A549 (cell line): ENCODE results near the gene CBLC. TPM values are rescaled to one million over a fixed set of nuclear protein-coding genes. Genes with fewer than 3 reads are reported as not detected.

Experiments
- ATAC-seq, 2 experiments: fragments of 200-7000 bp in 1 of 2; fragments of >200 bp in 1 of 2; cut with Nextera tagmentation in 1 of 2; cut with Tn5 transposase in 1 of 2; 3 replicates each; pipeline versions ENCODE4 v1.8.0 to v1.9.1; 2018 to 2020; ENCODE audit warnings: mild to moderate bottlenecking in 1 of 2, moderate library complexity in 1 of 2
- CTCF ChIA-PET: fragments of 300-600 bp; sonication (Branson Sonifier 250); formaldehyde crosslinking; extraction: SDS; loops from one replicate; lab custom pipeline; 2021; ENCODE audit warnings: antibody characterized with exemption, inconsistent platforms; lab: Yijun Ruan, JAX
- POLR2A ChIA-PET: fragments of 350-600 bp; formaldehyde crosslinking; extraction: SDS; loops from one replicate; lab custom pipeline; 2021; ENCODE audit warnings: antibody characterized with exemption, inconsistent platforms; lab: Yijun Ruan, JAX
- DNase-seq, 2 experiments: peaks; one replicate each; pipeline versions ENCODE4 v3.0.0 to v3.0.0-alpha.2; 2011 to 2016; ENCODE audit warnings: low read depth in 1 of 2, low spot score in 1 of 2
- FAIRE-seq: peaks from 2 replicates; lab custom pipeline; 2011; peaks lifted over from hg19 to GRCh38; lab: Jason Lieb, UNC
- H3K27ac ChIP-seq, 2 experiments: fragments of >200 bp; sonication (Bioruptor Twin); formaldehyde crosslinking; 3 replicates each; pipeline ENCODE4 v1.5.1; 2016 to 2017
- H3K4me1 ChIP-seq: fragments of >200 bp; sonication (Bioruptor Twin); formaldehyde crosslinking; 3 replicates; pipeline ENCODE4 v1.6.1; 2016
- H3K4me2 ChIP-seq: fragments of >200 bp; sonication (Bioruptor Twin); formaldehyde crosslinking; 3 replicates; pipeline ENCODE4 v1.6.1; 2016
- H3K4me3 ChIP-seq: fragments of >200 bp; sonication (Bioruptor Twin); formaldehyde crosslinking; 3 replicates; pipeline ENCODE4 v1.5.1; 2016
- H3K9me3 ChIP-seq: fragments of >200 bp; sonication (Bioruptor Twin); formaldehyde crosslinking; 3 replicates; pipeline ENCODE4 v1.6.1; 2016
- BHLHE40 ChIP-seq: IDR thresholded peaks from 2 replicates; pipeline ENCODE4 v1.6.1; 2012; ENCODE audit warnings: low read depth, low read length, inconsistent platforms
- CBX2 ChIP-seq: fragments of 200-600 bp; sonication (generic); IDR thresholded peaks from 2 replicates; pipeline ENCODE4 v1.6.1; 2016; ENCODE audit warnings: low read depth, mild to moderate bottlenecking, borderline replicate concordance
- CEBPB ChIP-seq, 2 experiments: fragments of >200 bp in 1 of 2; sonication (Bioruptor Twin) in 1 of 2; formaldehyde crosslinking in 1 of 2; IDR thresholded peaks; 2 replicates each; pipeline ENCODE4 v1.6.1; 2012 to 2016
- CHD2 ChIP-seq: fragments of 150-350 bp; IDR thresholded peaks from 2 replicates; pipeline ENCODE4 v1.6.1; 2014; ENCODE audit warnings: low read length; ENCODE audit not compliant: partially characterized antibody
- CHD4 ChIP-seq: fragments of 200-600 bp; sonication (generic); IDR thresholded peaks from 2 replicates; pipeline ENCODE4 v1.6.1; 2016; ENCODE audit warnings: antibody characterized with exemption, mild to moderate bottlenecking, borderline replicate concordance
- EHMT2 ChIP-seq: fragments of 200-600 bp; sonication (generic); IDR thresholded peaks from 2 replicates; pipeline ENCODE4 v1.6.1; 2016; ENCODE audit warnings: antibody characterized with exemption, low read depth, mild to moderate bottlenecking, moderate library complexity
- EP300 ChIP-seq, 2 experiments: fragments of >200 bp; sonication (Bioruptor Twin); formaldehyde crosslinking; IDR thresholded peaks; 2 replicates in 1 of 2; 3 replicates in 1 of 2; pipeline ENCODE4 v1.6.1; 2016 to 2017
- ESRRA ChIP-seq: fragments of 150-350 bp; IDR thresholded peaks from 2 replicates; pipeline ENCODE4 v1.6.1; 2014; ENCODE audit warnings: mild to moderate bottlenecking, low read length, borderline replicate concordance
- FOSB ChIP-seq: fragments of 250-450 bp; sonication (Bioruptor Pico); IDR thresholded peaks from 2 replicates; pipeline ENCODE4 v1.5.0; 2020; ENCODE audit warnings: mild to moderate bottlenecking, moderate library complexity
- FOXS1 ChIP-seq: fragments of 250-450 bp; sonication (Bioruptor Pico); IDR thresholded peaks from 2 replicates; pipeline ENCODE4 v1.5.0; 2020; ENCODE audit warnings: mild to moderate bottlenecking, moderate library complexity
- GATA3 ChIP-seq: IDR thresholded peaks from 2 replicates; pipeline ENCODE4 v1.6.1; 2012; ENCODE audit warnings: borderline replicate concordance
- HDAC2 ChIP-seq: fragments of 200-600 bp; sonication (generic); IDR thresholded peaks from 2 replicates; pipeline ENCODE4 v1.6.1; 2016
- HES2 ChIP-seq: fragments of >200 bp; sonication (Bioruptor Twin); formaldehyde crosslinking; IDR thresholded peaks from 2 replicates; pipeline ENCODE4 v1.6.1; 2016
- HOXB13 ChIP-seq: fragments of 250-450 bp; sonication (Bioruptor Pico); IDR thresholded peaks from 2 replicates; pipeline ENCODE4 v1.5.0; 2020; ENCODE audit warnings: low read depth, mild to moderate bottlenecking, moderate library complexity
- HOXB5 ChIP-seq: fragments of 250-450 bp; sonication (Bioruptor Pico); IDR thresholded peaks from 2 replicates; pipeline ENCODE4 v1.5.0; 2020; ENCODE audit warnings: mild to moderate bottlenecking, moderate library complexity
- JUN ChIP-seq, 2 experiments: fragments of >200 bp; sonication (Bioruptor Twin); formaldehyde crosslinking; IDR thresholded peaks; 2 replicates in 1 of 2; 3 replicates in 1 of 2; pipeline ENCODE4 v1.6.1; 2016 to 2017
- KDM1A ChIP-seq: fragments of 200-600 bp; sonication (generic); IDR thresholded peaks from 2 replicates; pipeline ENCODE4 v1.6.1; 2016; ENCODE audit warnings: low read depth, mild to moderate bottlenecking
- MAFK ChIP-seq: fragments of 450-650 bp; IDR thresholded peaks from 2 replicates; pipeline ENCODE4 v1.6.1; 2014; ENCODE audit not compliant: partially characterized antibody
- MAZ ChIP-seq: fragments of 150-350 bp; IDR thresholded peaks from 2 replicates; pipeline ENCODE4 v1.6.1; 2014; ENCODE audit warnings: antibody characterized with exemption, low read depth, low read length, borderline replicate concordance
- MYC ChIP-seq: IDR thresholded peaks from 2 replicates; pipeline ENCODE4 v1.6.1; 2012; ENCODE audit warnings: mild to moderate bottlenecking, inconsistent platforms, low read length, improper control_type of control experiment, borderline replicate concordance
- NFE2L2 ChIP-seq: fragments of 150-350 bp; conservative IDR thresholded peaks from 2 replicates; pipeline ENCODE4 v1.6.1; 2014; ENCODE audit warnings: low read length
- PHF8 ChIP-seq: fragments of 200-600 bp; sonication (generic); IDR thresholded peaks from 2 replicates; pipeline ENCODE4 v1.6.1; 2016; ENCODE audit warnings: low read depth, mild to moderate bottlenecking, antibody characterized with exemption, moderate library complexity, borderline replicate concordance
- POLR2AphosphoS2 ChIP-seq: conservative IDR thresholded peaks from 2 replicates; pipeline ENCODE4 v1.6.1; 2012; ENCODE audit warnings: low read length, improper control_type of control experiment, inconsistent platforms
- RAD21 ChIP-seq, 2 experiments: fragments of >200 bp in 1 of 2; sonication (Bioruptor Twin) in 1 of 2; formaldehyde crosslinking in 1 of 2; IDR thresholded peaks in 1 of 2; conservative IDR thresholded peaks in 1 of 2; 2 replicates in 1 of 2; 3 replicates in 1 of 2; pipeline ENCODE4 v1.6.1; 2012 to 2018; ENCODE audit warnings: inconsistent platforms in 1 of 2
- REST ChIP-seq: fragments of 200-600 bp; sonication (generic); IDR thresholded peaks from 2 replicates; pipeline ENCODE4 v1.6.1; 2016; ENCODE audit warnings: antibody characterized with exemption, mild to moderate bottlenecking, moderate library complexity
- RNF2 ChIP-seq: fragments of 200-600 bp; sonication (generic); IDR thresholded peaks from 2 replicates; pipeline ENCODE4 v1.6.1; 2016; ENCODE audit warnings: low read depth, mild to moderate bottlenecking, antibody characterized with exemption, moderate library complexity, borderline replicate concordance
- SMC3 ChIP-seq: fragments of >200 bp; sonication (Bioruptor Twin); formaldehyde crosslinking; IDR thresholded peaks from 3 replicates; pipeline ENCODE4 v1.6.1; 2018; ENCODE audit warnings: inconsistent platforms
- SREBF2 ChIP-seq: fragments of 450-650 bp; IDR thresholded peaks from 2 replicates; pipeline ENCODE4 v1.6.1; 2014; ENCODE audit warnings: mild to moderate bottlenecking, moderate library complexity
- USF2 ChIP-seq: fragments of 450-650 bp; IDR thresholded peaks from 2 replicates; pipeline ENCODE4 v1.6.1; 2014; ENCODE audit warnings: antibody characterized with exemption
- ZFP36 ChIP-seq: fragments of 450-650 bp; IDR thresholded peaks from 2 replicates; pipeline ENCODE4 v1.6.1; 2014; ENCODE audit warnings: borderline replicate concordance; ENCODE audit not compliant: partially characterized antibody
- ZNF302 ChIP-seq: fragments of 250-450 bp; sonication (Bioruptor Pico); IDR thresholded peaks from 2 replicates; pipeline ENCODE4 v1.9.0; 2021; ENCODE audit warnings: inconsistent platforms, mild to moderate bottlenecking, moderate library complexity
- ZSCAN20 ChIP-seq: fragments of 250-450 bp; sonication (Bioruptor Pico); IDR thresholded peaks from 2 replicates; pipeline ENCODE4 v1.8.0; 2022; ENCODE audit warnings: mild to moderate bottlenecking, moderate library complexity
- WGBS: methylation state at CpG from one replicate; pipeline ENCODE4 v1.1.6; 2017; ENCODE audit errors: missing lambda C conversion rate; 5-methylcytosine and 5-hydroxymethylcytosine counted together
- polyA plus RNA-seq, 4 experiments: library from polyadenylated mRNA; depleted of rRNA in 3 of 4; stranded (reverse); fragments of >200 nt; fragmentation: RNase III in 1 of 4; extraction: RNeasy Plus Mini Kit Qiagen cat#74134 plus additional on column Dnase treatment in 1 of 4; gene quantifications; 2 replicates in 3 of 4; 3 replicates in 1 of 4; pipeline ENCODE4 v1.2.3, GENCODE V29; 2011 to 2017
- TF ChIP-seq, protein P1 (sequence below): IDR thresholded peaks from 2 replicates; pipeline ENCODE4 v1.6.1; 2012
- TF ChIP-seq, protein P2 (sequence below): IDR thresholded peaks from 2 replicates; pipeline ENCODE4 v1.6.1; 2012

CBLC gene
- polyA plus RNA-seq, 2 of the 4 experiments (the other 2 are of a cell fraction) = not detected

DNA sequence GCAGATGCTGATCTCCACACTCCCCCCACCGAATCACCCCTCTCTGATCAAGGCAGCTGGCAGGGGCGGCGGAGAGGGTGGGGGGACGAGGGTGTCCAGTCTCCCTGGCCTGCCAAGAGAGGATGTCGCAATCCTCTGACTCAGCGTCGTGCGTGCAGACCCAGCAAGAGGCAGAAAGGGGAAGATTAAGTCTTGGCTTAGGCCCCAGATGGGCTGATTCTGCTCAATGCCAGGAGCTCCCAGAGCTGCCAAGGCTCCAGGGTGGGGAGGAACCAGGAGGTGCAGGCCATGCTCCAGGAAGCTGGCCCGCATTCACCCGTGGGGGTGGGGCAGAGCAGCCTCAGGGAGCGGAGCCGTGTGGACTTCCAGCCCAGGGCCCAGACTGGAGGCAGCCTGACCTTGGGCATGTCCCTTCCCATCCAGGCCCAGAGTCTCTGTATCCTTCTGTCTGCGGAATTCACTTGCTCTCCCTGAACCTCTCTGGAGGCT lies 35.8 kb upstream of the CBLC start:
- H3K9me3 ChIP-seq = no peaks in the 10 kb centered on the region
- DNase-seq (peak; percentile 97 to 100), FAIRE-seq (peak; percentile 100), ATAC-seq (peak; percentile 62 to 73)
- under 1% methylated on average over 9 of the region's 13 CpGs for WGBS
- H3K4me2 ChIP-seq = peak overlapping the region; percentile 89
- H3K27ac ChIP-seq = peak overlapping the region; percentile 92 to 99
- ChIA-PET CTCF (interaction anchor here (0.6 to 42.5 kb wide), 8 partner anchors 15 to 153 kb away, joined by 3 to 1899 read pairs (median 5); partner anchors contain the start of genes BCL3, CBLC and NECTIN2), POLR2A (interaction anchor here (0.5 to 4.0 kb wide), 17 partner anchors 9 to 368 kb away, joined by 3 to 53 read pairs (median 6); no protein-coding TSS in a partner anchor)
- H3K4me3 ChIP-seq = no peak overlapping the region
- peaks cover 93% of the 10 kb centered on the region for H3K4me1 ChIP-seq
- TF ChIP-seq, protein P1, sequence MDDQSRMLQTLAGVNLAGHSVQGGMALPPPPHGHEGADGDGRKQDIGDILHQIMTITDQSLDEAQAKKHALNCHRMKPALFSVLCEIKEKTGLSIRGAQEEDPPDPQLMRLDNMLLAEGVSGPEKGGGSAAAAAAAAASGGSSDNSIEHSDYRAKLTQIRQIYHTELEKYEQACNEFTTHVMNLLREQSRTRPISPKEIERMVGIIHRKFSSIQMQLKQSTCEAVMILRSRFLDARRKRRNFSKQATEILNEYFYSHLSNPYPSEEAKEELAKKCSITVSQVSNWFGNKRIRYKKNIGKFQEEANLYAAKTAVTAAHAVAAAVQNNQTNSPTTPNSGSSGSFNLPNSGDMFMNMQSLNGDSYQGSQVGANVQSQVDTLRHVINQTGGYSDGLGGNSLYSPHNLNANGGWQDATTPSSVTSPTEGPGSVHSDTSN = peak; percentile 93
- TF ChIP-seq ZSCAN20 (peak; percentile 82; the same call in 1 of the 2 replicates), CEBPB (IDR thresholded peaks at IDR 0.05) (peak; percentile 98 to 100), FOXS1 (CRISPR knock-in tag) (peak; percentile 89), CHD4 (no peak), RAD21 (conservative IDR thresholded peaks at IDR 0.05 in 1 of 2, IDR thresholded peaks at IDR 0.05 in 1 of 2) (peak; percentile 37 to 67), HOXB13 (CRISPR knock-in tag) (peak; percentile 94), HDAC2 (no peak), RNF2 (no peak), USF2 (no peak), KDM1A (no peak), HES2 (peak; percentile 80; the same call in 1 of the 2 replicates), ESRRA (peak; percentile 97), EP300 (IDR thresholded peaks at IDR 0.05) (peak; percentile 97 to 99), MAZ (peak; percentile 92), EHMT2 (no peak), NFE2L2 (peak; percentile 40), MYC (peak; percentile 96), MAFK (peak; percentile 78), GATA3 (peak; percentile 98), JUN (IDR thresholded peaks at IDR 0.05) (peak; percentile 99 to 100), POLR2AphosphoS2 (no peak), FOSB (CRISPR knock-in tag) (no peak), CBX2 (no peak), ZFP36 (no peak), ZNF302 (CRISPR knock-in tag) (no peak), HOXB5 (peak; percentile 95), BHLHE40 (0 out of 2 replicates have a peak, but pooled peaks have one; percentile 46), SMC3 (peak; percentile 57), REST (peak; percentile 25; the same call in 1 of the 2 replicates), SREBF2 (no peak), PHF8 (no peak), CHD2 (peak; percentile 58)
- TF ChIP-seq, protein P2, sequence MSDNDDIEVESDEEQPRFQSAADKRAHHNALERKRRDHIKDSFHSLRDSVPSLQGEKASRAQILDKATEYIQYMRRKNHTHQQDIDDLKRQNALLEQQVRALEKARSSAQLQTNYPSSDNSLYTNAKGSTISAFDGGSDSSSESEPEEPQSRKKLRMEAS = peak; percentile 97
